GM19463 (cell line): Measurements from ENCODE around the gene PCDHB6.
"Not testable (repeated sequence)": the region's sequence is repeated elsewhere in the genome, so short reads cannot be mapped to it uniquely, and the experiment has no call there.

Experiments
- ATAC-seq: cut with Tn5 transposase; IDR thresholded peaks from one replicate; pipeline ENCODE4 v1.9.1; 2021; ENCODE audit warnings: mild to moderate bottlenecking, moderate library complexity; ENCODE audit not compliant: unreplicated experiment

The PCDHB6 gene

DNA sequence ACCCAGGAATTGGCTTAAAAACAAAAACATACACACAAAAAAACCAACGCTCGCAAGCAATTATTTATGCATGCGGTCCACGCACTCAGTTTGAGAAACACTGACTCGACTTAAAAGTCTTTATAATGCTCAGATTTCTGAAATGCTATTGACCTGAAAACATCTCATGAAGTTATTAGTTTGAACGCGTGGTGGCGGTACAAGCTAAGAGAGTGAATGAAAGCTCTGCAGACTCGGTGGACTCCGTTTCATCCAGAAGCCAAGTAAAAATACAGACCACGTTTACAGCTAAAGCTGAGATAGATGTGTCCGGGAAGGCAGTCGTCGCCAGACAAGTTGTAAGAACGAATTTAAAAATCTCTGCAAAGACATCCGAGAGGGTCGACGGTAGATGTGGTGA lies at the start of gene PCDHB6:
Gene PCDHB6 (plus strand): TSS at position 246 of the 400 bp plus-strand sequence. CDS start 201 bp downstream, outside the sequence.
- ATAC-seq, result no peak

DNA sequence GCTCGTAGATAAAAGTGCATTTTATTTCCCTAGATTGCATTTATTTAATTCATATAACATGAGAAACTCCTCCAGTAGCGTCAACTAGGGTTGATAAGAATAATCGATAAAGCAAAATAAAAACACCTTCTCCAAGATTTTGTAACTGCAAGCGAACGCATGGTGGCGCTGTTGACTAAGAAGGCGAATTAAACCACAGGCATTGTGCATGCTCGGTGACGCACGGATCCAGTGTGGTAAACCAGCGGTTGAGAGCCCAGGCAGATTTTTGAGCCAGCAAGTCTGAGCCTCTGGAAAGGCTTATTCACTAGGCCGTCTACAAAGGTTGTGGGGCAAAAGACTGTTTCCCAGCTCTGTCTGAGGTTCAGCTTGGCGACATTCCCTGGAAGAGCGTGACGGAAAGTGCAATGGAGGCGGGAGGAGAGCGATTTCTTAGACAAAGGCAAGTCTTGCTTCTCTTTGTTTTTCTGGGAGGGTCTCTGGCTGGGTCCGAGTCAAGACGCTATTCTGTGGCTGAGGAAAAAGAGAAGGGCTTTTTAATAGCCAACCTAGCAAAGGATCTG lies 49.5 kb upstream of the PCDHB6 start, which contains the start of gene PCDHB3:
Gene PCDHB3 (plus strand): TSS at position 231 of the 563 bp plus-strand sequence. CDS start 177 bp downstream, at position 408.
- ATAC-seq, result no peak

DNA sequence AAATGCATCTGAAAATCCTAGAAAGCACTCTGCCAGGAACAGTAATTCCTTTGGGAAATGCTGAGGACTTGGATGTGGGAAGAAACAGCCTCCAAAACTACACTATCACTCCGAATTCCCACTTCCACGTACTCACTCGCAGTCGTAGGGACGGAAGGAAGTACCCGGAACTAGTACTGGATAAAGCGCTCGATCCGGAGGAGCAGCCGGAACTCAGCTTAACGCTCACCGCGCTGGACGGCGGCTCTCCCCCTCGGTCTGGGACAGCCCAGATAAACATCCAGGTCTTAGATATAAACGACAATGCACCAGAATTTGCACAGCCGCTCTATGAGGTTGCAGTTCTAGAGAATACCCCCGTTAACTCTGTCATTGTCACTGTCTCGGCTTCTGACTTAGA lies 48.8 kb upstream of the PCDHB6 start:
- ATAC-seq, result no peak

DNA sequence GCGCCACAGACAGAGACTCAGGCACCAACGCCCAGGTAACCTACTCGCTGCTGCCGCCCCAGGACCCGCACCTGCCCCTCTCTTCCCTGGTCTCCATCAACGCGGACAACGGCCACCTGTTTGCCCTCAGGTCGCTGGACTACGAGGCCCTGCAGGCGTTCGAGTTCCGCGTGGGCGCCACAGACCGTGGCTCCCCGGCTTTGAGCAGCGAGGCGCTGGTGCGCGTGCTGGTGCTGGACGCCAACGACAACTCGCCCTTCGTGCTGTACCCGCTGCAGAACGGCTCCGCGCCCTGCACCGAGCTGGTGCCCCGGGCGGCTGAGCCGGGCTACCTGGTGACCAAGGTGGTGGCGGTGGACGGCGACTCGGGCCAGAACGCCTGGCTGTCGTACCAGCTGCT lies 47.8 kb upstream of the PCDHB6 start:
- not testable (repeated sequence) for ATAC-seq

DNA sequence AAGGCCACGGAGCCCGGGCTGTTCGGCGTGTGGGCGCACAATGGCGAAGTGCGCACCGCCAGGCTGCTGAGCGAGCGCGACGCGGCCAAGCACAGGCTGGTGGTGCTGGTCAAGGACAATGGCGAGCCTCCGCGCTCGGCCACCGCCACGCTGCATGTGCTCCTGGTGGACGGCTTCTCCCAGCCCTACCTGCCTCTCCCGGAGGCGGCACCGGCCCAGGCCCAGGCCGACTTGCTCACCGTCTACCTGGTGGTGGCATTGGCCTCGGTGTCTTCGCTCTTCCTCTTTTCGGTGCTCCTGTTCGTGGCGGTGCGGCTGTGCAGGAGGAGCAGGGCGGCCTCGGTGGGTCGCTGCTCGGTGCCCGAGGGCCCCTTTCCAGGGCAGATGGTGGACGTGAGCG lies 47.4 kb upstream of the PCDHB6 start:
- not testable (repeated sequence) for ATAC-seq

DNA sequence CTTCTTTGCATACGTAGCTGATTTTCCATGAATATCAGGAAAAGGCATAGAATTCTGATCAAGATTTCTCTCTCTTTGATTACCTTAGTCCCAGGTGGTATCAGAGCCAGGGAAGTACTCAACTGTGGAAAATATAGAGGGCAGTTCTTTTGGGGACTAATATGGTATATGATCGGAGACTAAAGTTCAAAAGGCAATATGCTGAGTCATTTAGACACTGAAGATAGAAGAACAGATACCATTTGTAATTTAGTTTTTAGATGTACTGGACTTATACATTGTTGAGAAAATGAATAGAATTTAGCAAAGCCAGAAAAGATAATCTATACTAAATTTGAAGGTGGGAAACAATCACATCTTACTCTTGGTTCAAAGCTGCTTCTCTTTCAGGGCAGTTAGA lies 44.5 kb upstream of the PCDHB6 start:
- no peak for ATAC-seq

DNA sequence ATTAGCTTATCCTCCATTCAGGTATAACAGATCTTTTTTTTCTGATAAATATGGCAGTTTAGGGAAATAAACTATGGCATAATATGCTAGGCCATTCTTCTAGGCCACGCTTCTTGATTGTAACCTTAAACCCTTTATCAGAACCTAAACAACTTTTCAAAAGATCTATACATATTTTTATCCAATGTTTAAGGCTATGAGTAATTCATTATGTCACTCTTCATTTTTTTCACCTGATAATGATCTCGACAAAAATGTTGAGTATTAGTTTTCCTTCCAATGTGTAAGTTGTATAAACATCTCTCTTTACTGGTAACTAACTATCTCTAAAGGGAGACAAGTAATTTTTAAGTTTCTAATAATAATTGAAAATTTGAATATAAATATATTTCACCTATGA lies 30.6 kb upstream of the PCDHB6 start:
- ATAC-seq, result no peak

DNA sequence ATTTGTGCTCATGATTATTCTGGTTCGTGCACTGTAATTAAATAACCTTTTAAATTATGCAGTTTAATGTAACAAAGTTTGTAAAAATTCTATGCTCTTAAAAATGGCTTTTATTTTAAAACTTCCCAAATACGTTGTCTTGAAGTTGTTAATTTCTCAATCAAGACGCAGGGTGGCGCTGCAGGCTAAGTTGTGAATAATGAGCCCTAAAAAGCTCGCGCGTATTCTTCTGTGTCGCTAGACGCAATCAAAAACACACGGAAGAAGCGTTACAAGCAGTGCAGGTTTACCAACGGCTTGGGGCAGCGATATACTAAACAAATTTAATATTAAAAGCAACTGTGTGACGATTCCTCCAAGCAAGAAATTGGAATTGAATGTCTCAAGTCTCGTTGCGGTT lies 28.3 kb upstream of the PCDHB6 start, which contains the start of gene PCDHB4:
Gene PCDHB4 (plus strand): TSS at position 256 of the 400 bp plus-strand sequence. CDS start 181 bp downstream, outside the sequence.
- ATAC-seq, result no peak

DNA sequence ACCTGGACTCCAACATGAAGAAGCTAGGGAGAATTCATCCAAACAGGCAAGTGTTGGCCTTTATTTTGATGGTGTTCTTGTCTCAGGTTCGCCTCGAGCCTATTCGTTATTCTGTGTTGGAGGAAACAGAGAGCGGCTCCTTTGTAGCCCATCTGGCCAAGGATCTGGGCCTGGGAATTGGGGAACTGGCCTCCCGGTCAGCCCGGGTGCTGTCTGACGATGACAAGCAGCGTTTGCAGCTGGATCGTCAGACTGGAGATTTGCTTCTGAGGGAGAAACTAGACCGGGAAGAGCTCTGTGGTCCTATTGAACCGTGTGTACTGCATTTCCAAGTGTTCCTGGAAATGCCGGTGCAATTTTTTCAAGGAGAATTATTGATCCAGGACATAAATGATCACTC lies 27.9 kb upstream of the PCDHB6 start:
- no peak for ATAC-seq

DNA sequence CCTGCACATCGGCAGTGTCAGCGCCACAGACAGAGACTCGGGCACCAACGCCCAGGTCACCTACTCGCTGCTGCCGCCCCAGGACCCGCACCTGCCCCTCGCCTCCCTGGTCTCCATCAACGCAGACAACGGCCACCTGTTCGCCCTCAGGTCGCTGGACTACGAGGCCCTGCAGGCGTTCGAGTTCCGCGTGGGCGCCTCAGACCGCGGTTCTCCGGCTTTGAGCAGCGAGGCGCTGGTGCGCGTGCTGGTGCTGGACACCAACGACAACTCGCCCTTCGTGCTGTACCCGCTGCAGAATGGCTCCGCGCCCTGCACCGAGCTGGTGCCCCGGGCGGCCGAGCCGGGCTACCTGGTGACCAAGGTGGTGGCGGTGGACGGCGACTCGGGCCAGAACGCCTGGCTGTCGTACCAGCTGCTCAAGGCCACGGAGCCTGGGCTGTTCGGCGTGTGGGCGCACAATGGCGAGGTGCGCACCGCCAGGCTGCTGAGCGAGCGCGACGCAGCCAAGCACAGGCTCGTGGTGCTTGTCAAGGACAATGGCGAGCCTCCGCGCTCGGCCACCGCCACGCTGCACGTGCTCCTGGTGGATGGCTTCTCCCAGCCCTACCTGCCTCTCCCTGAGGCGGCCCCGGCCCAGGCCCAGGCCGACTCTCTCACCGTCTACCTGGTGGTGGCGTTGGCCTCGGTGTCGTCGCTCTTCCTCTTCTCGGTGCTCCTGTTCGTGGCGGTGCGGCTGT lies 26.3 kb upstream of the PCDHB6 start:
- not testable (repeated sequence) for ATAC-seq

DNA sequence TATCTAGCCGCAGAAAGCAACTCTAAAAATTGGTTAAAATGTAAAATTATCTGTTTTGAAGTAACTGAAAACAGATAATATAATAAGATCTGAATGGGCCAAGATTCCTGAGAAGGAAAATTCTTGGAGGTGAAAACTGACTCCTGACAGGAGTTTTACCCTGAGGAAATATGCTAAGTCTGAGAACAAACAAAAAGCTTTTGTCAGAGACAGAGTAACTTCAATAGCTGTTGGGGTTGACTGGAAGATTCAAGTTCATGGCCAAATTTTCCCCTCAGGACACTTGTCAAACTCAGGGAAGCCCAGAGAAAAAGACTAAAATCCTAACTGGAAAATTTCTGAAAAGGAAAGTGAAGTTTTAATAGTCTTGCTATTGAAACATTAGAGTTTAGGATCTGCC lies 22.6 kb upstream of the PCDHB6 start:
- no peak for ATAC-seq

DNA sequence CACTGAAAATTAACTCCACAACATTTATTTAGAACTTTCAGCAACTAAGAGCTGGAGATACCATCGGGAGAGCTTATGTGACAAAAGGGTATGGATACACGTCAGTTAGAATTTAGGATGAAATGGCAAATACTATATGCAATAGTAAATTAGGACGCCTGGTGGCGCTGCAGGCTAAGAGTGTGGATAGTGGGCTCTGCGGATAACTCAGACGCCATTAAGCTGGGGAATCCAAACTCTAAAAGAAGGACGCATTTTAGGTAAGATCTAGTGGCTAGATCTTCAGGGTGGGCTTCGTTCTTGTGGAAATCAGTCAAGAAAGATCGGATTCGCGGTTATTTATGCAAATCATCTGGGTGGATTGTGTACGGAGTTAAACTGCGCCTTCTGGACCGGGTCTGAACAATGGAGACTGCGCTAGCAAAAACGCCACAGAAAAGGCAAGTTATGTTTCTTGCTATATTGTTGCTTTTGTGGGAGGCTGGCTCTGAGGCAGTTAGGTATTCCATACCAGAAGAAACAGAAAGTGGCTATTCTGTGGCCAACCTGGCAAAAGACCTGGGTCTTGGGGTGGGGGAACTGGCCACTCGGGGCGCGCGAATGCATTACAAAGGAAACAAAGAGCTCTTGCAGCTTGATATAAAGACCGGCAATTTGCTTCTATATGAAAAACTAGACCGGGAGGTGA lies 14.7 kb upstream of the PCDHB6 start, which contains the start of gene PCDHB5:
Gene PCDHB5 (plus strand): TSS at position 177 of the 688 bp plus-strand sequence. CDS start 229 bp downstream, at position 406.
- no peak for ATAC-seq

DNA sequence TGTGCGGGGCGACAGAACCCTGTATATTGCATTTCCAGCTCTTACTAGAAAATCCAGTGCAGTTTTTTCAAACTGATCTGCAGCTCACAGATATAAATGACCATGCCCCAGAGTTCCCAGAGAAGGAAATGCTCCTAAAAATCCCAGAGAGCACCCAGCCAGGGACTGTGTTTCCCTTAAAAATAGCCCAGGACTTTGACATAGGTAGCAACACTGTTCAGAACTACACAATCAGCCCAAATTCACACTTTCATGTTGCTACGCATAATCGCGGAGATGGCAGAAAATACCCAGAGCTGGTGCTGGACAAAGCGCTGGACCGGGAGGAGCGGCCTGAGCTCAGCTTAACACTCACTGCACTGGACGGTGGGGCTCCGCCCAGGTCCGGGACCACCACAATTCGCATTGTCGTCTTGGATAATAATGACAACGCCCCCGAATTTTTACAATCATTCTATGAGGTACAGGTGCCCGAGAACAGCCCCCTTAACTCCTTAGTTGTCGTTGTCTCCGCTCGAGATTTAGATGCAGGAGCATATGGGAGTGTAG lies 14.1 kb upstream of the PCDHB6 start:
- no peak for ATAC-seq

DNA sequence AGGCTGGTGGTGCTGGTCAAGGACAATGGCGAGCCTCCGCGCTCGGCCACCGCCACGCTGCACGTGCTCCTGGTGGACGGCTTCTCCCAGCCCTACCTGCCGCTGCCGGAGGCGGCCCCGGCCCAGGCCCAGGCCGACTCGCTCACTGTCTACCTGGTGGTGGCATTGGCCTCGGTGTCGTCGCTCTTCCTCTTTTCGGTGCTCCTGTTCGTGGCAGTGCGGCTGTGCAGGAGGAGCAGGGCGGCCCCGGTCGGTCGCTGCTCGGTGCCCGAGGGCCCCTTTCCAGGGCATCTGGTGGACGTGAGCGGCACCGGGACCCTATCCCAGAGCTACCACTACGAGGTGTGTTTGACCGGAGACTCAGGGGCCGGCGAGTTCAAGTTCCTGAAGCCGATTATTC lies 12.5 kb upstream of the PCDHB6 start:
- ATAC-seq, result not testable (repeated sequence)

DNA sequence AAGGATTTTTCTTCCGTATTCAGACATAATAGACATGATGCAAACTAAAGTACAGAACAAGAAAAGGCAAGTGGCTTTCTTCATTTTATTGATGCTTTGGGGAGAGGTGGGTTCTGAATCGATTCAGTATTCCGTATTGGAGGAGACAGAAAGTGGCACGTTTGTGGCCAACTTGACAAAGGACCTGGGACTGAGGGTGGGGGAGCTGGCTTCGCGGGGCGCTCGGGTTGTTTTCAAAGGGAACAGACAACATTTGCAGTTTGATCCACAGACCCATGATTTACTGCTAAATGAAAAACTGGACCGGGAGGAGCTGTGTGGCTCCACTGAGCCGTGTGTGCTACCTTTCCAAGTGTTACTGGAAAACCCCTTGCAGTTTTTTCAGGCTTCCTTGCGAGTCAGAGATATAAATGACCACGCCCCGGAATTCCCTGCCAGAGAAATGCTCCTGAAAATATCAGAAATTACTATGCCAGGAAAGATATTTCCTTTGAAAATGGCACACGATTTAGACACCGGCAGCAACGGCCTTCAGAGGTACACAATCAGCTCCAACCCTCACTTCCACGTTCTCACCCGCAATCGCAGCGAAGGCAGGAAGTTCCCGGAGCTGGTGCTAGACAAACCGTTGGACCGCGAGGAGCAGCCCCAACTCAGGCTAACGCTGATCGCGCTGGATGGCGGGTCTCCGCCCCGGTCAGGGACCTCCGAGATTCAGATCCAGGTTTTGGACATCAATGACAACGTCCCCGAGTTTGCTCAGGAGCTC lies 551 bp downstream of the PCDHB6 start:
- no peak for ATAC-seq

DNA sequence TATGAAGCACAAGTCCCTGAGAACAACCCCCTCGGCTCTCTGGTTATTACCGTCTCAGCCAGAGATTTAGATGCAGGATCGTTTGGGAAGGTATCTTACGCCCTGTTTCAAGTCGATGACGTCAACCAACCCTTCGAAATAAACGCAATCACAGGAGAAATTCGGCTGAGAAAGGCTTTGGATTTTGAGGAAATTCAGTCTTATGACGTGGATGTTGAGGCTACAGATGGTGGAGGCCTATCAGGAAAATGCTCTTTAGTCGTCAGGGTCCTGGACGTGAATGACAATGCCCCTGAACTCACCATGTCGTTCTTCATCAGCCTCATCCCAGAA lies 1.1 kb downstream of the PCDHB6 start:
- no peak for ATAC-seq

DNA sequence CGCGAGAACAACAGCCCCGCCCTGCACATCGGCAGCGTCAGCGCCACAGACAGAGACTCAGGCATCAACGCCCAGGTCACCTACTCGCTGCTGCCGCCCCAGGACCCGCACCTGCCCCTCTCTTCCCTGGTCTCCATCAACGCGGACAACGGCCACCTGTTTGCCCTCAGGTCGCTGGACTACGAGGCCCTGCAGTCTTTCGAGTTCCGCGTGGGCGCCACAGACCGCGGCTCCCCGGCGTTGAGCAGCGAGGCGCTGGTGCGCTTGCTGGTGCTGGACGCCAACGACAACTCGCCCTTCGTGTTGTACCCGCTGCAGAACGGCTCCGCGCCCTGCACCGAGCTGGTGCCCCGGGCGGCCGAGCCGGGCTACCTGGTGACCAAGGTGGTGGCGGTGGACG lies 1.8 kb downstream of the PCDHB6 start:
- not testable (repeated sequence) for ATAC-seq

DNA sequence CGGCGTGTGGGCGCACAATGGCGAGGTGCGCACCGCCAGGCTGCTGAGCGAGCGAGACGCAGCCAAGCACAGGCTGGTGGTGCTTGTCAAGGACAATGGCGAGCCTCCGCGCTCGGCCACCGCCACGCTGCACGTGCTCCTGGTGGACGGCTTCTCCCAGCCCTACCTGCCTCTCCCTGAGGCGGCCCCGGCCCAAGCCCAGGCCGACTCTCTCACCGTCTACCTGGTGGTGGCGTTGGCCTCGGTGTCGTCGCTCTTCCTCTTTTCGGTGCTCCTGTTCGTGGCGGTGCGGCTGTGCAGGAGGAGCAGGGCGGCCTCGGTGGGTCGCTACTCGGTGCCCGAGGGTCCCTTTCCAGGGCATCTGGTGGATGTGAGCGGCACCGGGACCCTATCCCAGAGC lies 2.2 kb downstream of the PCDHB6 start:
- ATAC-seq, result not testable (repeated sequence)

DNA sequence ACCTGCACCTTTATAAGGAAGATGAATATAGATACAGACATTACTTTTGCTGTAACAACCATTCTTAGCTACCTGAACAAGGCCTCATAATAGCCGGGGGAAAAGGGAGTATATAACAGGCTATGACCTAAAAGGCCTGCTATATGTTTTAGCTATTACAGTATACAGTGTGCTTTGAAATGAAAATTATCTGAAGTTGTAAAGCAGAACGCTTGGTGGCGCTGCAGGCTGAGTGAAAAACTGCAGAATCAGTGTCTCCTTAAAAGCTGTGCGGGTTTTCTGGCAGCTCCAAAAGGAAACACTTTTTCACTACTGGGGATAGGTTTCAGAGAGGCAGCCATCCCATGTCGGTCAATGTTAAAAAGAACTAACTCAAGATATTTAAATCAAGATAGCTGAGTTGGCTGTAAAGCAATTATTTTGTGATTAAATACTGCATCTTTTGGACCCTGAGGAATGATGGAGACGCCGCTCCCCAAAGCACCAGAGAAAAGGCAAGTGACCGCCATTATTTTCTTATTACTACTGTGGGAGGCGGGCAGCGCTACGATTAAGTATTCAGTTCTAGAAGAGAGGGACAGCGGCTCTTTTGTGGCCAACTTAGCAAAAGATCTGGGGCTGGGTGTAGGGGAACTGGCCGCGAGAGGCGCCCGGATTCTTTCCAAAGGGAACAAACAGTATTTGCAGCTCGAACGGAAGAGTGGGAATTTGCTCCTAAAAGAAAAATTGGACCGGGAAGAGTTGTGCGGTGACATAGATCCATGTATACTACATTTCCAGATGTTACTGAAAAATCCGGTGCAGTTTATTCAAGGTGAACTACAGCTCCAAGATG lies 5.9 kb downstream of the PCDHB6 start:
- ATAC-seq, result no peak

DNA sequence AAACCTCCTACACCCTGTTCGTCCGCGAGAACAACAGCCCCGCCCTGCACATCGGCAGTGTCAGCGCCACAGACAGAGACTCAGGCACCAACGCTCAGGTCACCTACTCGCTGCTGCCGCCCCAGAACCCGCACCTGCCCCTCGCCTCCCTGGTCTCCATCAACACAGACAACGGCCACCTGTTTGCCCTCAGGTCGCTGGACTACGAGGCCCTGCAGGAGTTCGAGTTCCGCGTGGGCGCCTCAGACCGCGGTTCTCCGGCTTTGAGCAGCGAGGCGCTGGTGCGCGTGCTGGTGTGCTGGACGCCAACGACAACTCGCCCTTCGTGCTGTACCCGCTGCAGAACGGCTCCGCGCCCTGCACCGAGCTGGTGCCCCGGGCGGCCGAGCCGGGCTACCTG lies 7.5 kb downstream of the PCDHB6 start:
- not testable (repeated sequence) for ATAC-seq
